OCI-LY3 (cell line): ENCODE results near the gene GPALPP1.
"Not testable (repeated sequence)": the region's sequence is repeated elsewhere in the genome, so short reads cannot be mapped to it uniquely, and the experiment has no call there.

Experiments
- H2AFZ ChIP-seq: fragments of 200-600, 300-600 bp; shearing (Covaris generic); 2 replicates; pipeline ENCODE4 v1.6.0; 2014; ENCODE audit warnings: antibody characterized with exemption, low read depth, low read length
- H3K27ac ChIP-seq: fragments of 200-600, 300-600 bp; sonication (generic); 2 replicates; pipeline ENCODE4 v1.5.1; 2014; ENCODE audit warnings: mild to moderate bottlenecking, low read length, moderate library complexity, mixed read lengths
- H3K27me3 ChIP-seq: fragments of 200-600, 300-600 bp; sonication (generic); 2 replicates; pipeline ENCODE4 v1.6.1; 2014; ENCODE audit warnings: low read depth, low read length, mixed read lengths
- H3K36me3 ChIP-seq: fragments of 200-600, 300-600 bp; sonication (generic); replicated peaks from 2 replicates; pipeline ENCODE3; 2014; ENCODE audit warnings: low read depth, low read length, mixed read lengths
- H3K4me1 ChIP-seq: fragments of 300-600, 200-600 bp; sonication (generic); 2 replicates; pipeline ENCODE4 v1.6.1; 2014; ENCODE audit warnings: low read length, mixed read lengths
- H3K4me2 ChIP-seq: fragments of 200-600, 300-600 bp; sonication (generic); 2 replicates; pipeline ENCODE4 v1.6.1; 2014; ENCODE audit warnings: low read length, mixed read lengths
- H3K4me3 ChIP-seq: fragments of 300-600, 200-600 bp; sonication (generic); 2 replicates; pipeline ENCODE4 v1.5.1; 2014; ENCODE audit warnings: antibody characterized with exemption, mild to moderate bottlenecking, low read length, moderate library complexity
- H3K79me2 ChIP-seq: fragments of 300-600, 200-600 bp; shearing (Covaris generic); 2 replicates; pipeline ENCODE4 v1.6.1; 2014; ENCODE audit warnings: mild to moderate bottlenecking, low read length, mixed read lengths
- H3K9ac ChIP-seq: fragments of 300-600, 200-600 bp; shearing (Covaris generic); 2 replicates; pipeline ENCODE4 v1.6.0; 2014; ENCODE audit warnings: mild to moderate bottlenecking, low read length, moderate library complexity
- H3K9me3 ChIP-seq: fragments of 200-600, 300-600 bp; shearing (Covaris generic); 2 replicates; pipeline ENCODE4 v1.6.1; 2014; ENCODE audit warnings: low read length, mixed read lengths; ENCODE audit not compliant: insufficient read depth
- H4K20me1 ChIP-seq: fragments of 200-600, 300-600 bp; sonication (generic); 2 replicates; pipeline ENCODE4 v1.6.1; 2016; ENCODE audit warnings: low read length, mixed read lengths; ENCODE audit not compliant: insufficient read depth
- EZH2phosphoT487 ChIP-seq: fragments of 200-600 bp; shearing (Covaris generic); IDR thresholded peaks from 2 replicates; pipeline ENCODE4 v1.6.1; 2018; ENCODE audit warnings: antibody characterized with exemption, mixed run types, low read depth
- TF ChIP-seq, protein P1 (sequence below): fragments of 200-600, 300-600 bp; sonication (generic); IDR thresholded peaks from 2 replicates; pipeline ENCODE4 v1.5.1; 2014; ENCODE audit warnings: antibody characterized with exemption, low read length, low read depth

The GPALPP1 gene

GRCh38 chr13:44989071-44989889 lies at the start of gene GPALPP1, which contains the start of gene NUFIP1:
Gene GPALPP1 (plus strand): TSS chr13:44989538. CDS start chr13:44989655, 117 bp downstream.
Gene NUFIP1 (minus strand): TSS chr13:44989471. CDS start chr13:44989436, 35 bp downstream.
- no peaks in the 10 kb centered on the region for H3K27me3 ChIP-seq
- no peaks in the 10 kb centered on the region for H3K9me3 ChIP-seq
- TF ChIP-seq, protein P1, sequence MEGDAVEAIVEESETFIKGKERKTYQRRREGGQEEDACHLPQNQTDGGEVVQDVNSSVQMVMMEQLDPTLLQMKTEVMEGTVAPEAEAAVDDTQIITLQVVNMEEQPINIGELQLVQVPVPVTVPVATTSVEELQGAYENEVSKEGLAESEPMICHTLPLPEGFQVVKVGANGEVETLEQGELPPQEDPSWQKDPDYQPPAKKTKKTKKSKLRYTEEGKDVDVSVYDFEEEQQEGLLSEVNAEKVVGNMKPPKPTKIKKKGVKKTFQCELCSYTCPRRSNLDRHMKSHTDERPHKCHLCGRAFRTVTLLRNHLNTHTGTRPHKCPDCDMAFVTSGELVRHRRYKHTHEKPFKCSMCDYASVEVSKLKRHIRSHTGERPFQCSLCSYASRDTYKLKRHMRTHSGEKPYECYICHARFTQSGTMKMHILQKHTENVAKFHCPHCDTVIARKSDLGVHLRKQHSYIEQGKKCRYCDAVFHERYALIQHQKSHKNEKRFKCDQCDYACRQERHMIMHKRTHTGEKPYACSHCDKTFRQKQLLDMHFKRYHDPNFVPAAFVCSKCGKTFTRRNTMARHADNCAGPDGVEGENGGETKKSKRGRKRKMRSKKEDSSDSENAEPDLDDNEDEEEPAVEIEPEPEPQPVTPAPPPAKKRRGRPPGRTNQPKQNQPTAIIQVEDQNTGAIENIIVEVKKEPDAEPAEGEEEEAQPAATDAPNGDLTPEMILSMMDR = no peak
- no peak for TF ChIP-seq EZH2phosphoT487
- peak within 1 kb of the TSS; percentile 94 for H3K4me3 ChIP-seq
- H3K9ac ChIP-seq = peak within 1 kb of the TSS; percentile 75
- peaks cover 86% of the 10 kb centered on the region for H3K79me2 ChIP-seq
- peak within 1 kb of the TSS; percentile 15; the same call in 1 of the 2 replicates for H3K27ac ChIP-seq
- peaks cover 17% of the 10 kb centered on the region for H3K4me1 ChIP-seq
- no peaks in the 10 kb centered on the region for H4K20me1 ChIP-seq
- peak within 1 kb of the TSS; percentile 94 for H2AFZ ChIP-seq
- H3K36me3 ChIP-seq = peaks cover 8% of the 10 kb centered on the region
- H3K4me2 ChIP-seq = peak within 1 kb of the TSS; percentile 98

DNA sequence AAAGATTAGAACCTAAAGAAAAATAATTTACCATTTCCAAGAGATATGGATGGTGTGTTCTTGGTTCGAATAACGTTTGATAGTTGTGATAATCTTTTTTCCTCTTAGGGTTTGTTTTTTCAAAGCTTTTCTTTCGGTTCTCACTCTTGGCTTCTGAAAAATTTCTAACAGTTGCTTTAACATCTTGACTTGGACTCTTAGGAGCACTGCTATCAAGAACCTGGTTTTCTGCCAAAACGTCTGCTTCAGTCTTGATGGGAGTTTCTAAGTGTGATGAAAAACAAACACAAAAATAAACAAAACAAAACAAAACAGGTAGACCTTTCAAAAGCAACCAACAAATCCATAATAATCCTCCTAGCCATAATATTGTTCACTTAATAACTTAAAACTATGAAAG lies 45.9 kb upstream of the GPALPP1 start:
- H4K20me1 ChIP-seq, H3K79me2 ChIP-seq, H3K9me3 ChIP-seq, H3K9ac ChIP-seq, H3K27ac ChIP-seq, H2AFZ ChIP-seq, H3K4me1 ChIP-seq, H3K4me2 ChIP-seq, H3K27me3 ChIP-seq, H3K4me3 ChIP-seq: not testable (repeated sequence)
- H3K36me3 ChIP-seq = peaks cover 13% of the 10 kb centered on the region

GRCh38 chr13:44951184-44951583 lies 38.2 kb upstream of the GPALPP1 start:
- Histone ChIP-seq H3K79me2 (no peaks in the 10 kb centered on the region), H3K4me1 (no peaks in the 10 kb centered on the region), H3K9ac (no peak overlapping the region), H3K9me3 (no peaks in the 10 kb centered on the region), H3K27ac (no peak overlapping the region), H4K20me1 (no peaks in the 10 kb centered on the region; the same call in 1 of the 2 replicates), H3K27me3 (no peaks in the 10 kb centered on the region), H2AFZ (no peak overlapping the region), H3K36me3 (peaks cover 15% of the 10 kb centered on the region), H3K4me3 (no peak overlapping the region), H3K4me2 (no peak overlapping the region)
- TF ChIP-seq, protein P1 = no peak
- no peak for TF ChIP-seq EZH2phosphoT487

- TF ChIP-seq EZH2phosphoT487 = no peak
- TF ChIP-seq, protein P1 = no peak
- Histone ChIP-seq H3K4me1 (no peaks in the 10 kb centered on the region), H3K4me3 (no peak overlapping the region), H3K36me3 (peaks cover 15% of the 10 kb centered on the region), H3K27ac (no peak overlapping the region), H3K79me2 (no peaks in the 10 kb centered on the region), H3K27me3 (no peaks in the 10 kb centered on the region), H3K9me3 (no peaks in the 10 kb centered on the region), H4K20me1 (no peaks in the 10 kb centered on the region; the same call in 1 of the 2 replicates), H2AFZ (no peak overlapping the region), H3K9ac (no peak overlapping the region), H3K4me2 (no peak overlapping the region)
These were observed 36.7 kb upstream of the GPALPP1 start for GRCh38 chr13:44952671-44953070.
